Central memory CD4-positive, alpha-beta T cell (primary cell): ENCODE results near the gene ADH1C.
"Not testable (repeated sequence)": the region's sequence is repeated elsewhere in the genome, so short reads cannot be mapped to it uniquely, and the experiment has no call there.

ENCODE experiments used
- DNase-seq: peaks from one replicate; pipeline ENCODE4 v3.0.0; 2022

ADH1C gene

GRCh38 chr4:99356992-99357391, 4.4 kb upstream of the ADH1C start:
- DNase-seq = no peak

- DNase-seq = not testable (repeated sequence)
Measured at GRCh38 chr4:99356149-99356548, 3.6 kb upstream of the ADH1C start.

- no peak for DNase-seq
Measured at GRCh38 chr4:99351487-99351886, 1.1 kb downstream of the ADH1C start.

- DNase-seq = no peak
Measured at GRCh38 chr4:99349338-99349737, 3.2 kb downstream of the ADH1C start.

- not testable (repeated sequence) for DNase-seq
Measured at GRCh38 chr4:99342624-99343023, 9.9 kb downstream of the ADH1C start.

GRCh38 chr4:99341426-99341825, 11.1 kb downstream of the ADH1C start:
- no peak for DNase-seq

- no peak for DNase-seq
Measured at GRCh38 chr4:99339172-99339571, 13.4 kb downstream of the ADH1C start.

GRCh38 chr4:99336553-99336952, 16.0 kb downstream of the ADH1C start:
- DNase-seq = no peak

- no peak for DNase-seq
Measured at GRCh38 chr4:99334880-99335279, 17.7 kb downstream of the ADH1C start.

GRCh38 chr4:99330648-99331047, 21.9 kb downstream of the ADH1C start:
- DNase-seq = no peak

GRCh38 chr4:99329876-99330275, 22.7 kb downstream of the ADH1C start:
- no peak for DNase-seq

GRCh38 chr4:99324979-99325378, 27.6 kb downstream of the ADH1C start:
- no peak for DNase-seq

- no peak for DNase-seq
Measured at GRCh38 chr4:99324361-99324760, 28.2 kb downstream of the ADH1C start.

GRCh38 chr4:99323756-99324155, 28.8 kb downstream of the ADH1C start:
- no peak for DNase-seq

- DNase-seq = no peak
Measured at GRCh38 chr4:99321241-99322191, 31.0 kb downstream of the ADH1C start, which contains the start of gene ADH1B. TSS of gene ADH1B (minus strand) at chr4:99321401. CDS start at chr4:99321331, 70 bp downstream.

GRCh38 chr4:99317811-99318210, 34.7 kb downstream of the ADH1C start:
- not testable (repeated sequence) for DNase-seq

GRCh38 chr4:99317354-99317753, 35.2 kb downstream of the ADH1C start:
- DNase-seq = no peak

GRCh38 chr4:99315839-99316238, 36.7 kb downstream of the ADH1C start:
- no peak for DNase-seq

- no peak for DNase-seq
Measured at GRCh38 chr4:99314211-99314610, 38.3 kb downstream of the ADH1C start.

GRCh38 chr4:99310389-99310788, 42.2 kb downstream of the ADH1C start:
- DNase-seq = no peak

GRCh38 chr4:99305638-99306400, 46.7 kb downstream of the ADH1C start:
- DNase-seq = no peak

- DNase-seq = no peak
Measured at GRCh38 chr4:99301376-99302164, 51.0 kb downstream of the ADH1C start.

GRCh38 chr4:99300934-99301333, 51.6 kb downstream of the ADH1C start:
- DNase-seq = no peak
